HTERT RPE-1 (cell line): ENCODE measurements around the gene ATRIP.
"Not testable (repeated sequence)": the region's sequence is repeated elsewhere in the genome, so short reads cannot be mapped to it uniquely, and the experiment has no call there.

ENCODE experiments used
- in situ Hi-C: fragments of 300-500 bp; cut with MboI; formaldehyde crosslinking; loops from 4 replicates; pipeline ENCODE4 v1.14.3; 2020; ENCODE audit warnings: low sequenced_read_pairs

Gene ATRIP

DNA sequence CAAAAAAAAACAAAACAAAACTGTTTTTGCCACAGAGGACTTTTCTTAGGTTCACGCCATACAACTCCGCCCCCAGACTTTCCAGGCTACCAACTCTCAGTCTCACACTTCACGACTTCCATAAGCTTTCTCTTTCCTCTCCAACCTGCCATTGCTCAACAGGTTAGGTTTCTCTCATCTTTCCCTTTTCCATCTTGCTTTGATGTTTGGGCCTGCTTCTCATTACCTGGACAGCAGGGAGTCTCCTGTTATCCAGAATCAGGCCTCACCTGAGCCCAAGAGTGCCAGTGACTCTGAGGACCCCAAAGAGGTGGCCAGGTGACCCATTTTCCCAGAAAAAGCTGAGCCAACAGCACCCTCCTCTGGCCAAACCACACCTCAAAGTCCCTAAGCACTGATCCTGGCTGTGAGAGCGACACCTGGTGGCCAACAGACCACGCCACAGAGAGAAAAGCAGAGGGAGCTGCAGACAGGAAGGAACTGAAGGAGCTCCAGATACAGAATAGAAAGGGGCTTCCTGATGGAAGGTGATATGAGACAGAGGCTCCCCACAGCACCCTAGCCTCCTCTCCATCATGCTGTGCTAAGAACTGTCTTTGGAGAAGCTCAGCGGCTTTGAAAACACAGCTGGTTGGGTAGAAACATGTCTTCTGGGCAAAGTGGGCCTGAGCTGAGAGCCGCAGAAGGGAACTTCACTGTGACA is 10.6 kb upstream of the ATRIP start:
- in situ Hi-C loops: no loop called here

DNA sequence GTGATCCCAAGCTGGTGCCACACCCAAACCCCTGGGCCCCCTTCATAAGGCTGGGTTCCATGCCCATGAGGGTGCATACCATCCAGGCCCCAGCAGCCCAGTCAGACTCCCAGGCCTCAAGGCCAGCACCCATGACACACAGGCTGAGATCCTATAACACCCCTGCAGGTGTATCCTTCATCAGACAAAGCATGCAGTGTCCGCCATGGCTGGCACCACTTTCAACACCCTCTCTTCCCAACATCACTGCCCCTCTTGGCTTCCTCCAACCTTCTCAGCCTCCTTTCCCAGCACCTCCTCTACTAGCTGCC is 10.1 kb upstream of the ATRIP start:
- in situ Hi-C loops: no loop called here

GRCh38 chr3:48436855-48437254 is 9.7 kb upstream of the ATRIP start:
- in situ Hi-C loops: no loop called here

DNA sequence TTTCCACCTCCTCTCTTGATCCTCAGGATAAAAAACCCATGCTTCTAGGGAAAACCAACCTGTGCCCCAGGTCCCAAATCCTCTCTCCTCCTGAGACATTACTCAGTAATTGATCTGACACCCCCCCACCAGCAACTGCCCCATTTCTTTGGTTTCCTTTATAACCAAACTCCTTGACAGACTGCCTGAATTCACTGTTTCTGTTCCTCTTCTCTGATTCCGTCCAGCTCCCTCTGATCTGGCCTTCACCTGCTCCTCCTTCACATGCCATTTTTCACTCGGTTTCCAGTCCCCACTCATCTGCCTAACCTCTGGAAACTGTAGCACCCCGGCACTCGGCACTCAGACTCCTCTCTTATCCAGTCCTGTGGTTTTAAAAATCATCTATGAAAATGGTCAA is 8.7 kb upstream of the ATRIP start:
- in situ Hi-C loops: no loop called here

DNA sequence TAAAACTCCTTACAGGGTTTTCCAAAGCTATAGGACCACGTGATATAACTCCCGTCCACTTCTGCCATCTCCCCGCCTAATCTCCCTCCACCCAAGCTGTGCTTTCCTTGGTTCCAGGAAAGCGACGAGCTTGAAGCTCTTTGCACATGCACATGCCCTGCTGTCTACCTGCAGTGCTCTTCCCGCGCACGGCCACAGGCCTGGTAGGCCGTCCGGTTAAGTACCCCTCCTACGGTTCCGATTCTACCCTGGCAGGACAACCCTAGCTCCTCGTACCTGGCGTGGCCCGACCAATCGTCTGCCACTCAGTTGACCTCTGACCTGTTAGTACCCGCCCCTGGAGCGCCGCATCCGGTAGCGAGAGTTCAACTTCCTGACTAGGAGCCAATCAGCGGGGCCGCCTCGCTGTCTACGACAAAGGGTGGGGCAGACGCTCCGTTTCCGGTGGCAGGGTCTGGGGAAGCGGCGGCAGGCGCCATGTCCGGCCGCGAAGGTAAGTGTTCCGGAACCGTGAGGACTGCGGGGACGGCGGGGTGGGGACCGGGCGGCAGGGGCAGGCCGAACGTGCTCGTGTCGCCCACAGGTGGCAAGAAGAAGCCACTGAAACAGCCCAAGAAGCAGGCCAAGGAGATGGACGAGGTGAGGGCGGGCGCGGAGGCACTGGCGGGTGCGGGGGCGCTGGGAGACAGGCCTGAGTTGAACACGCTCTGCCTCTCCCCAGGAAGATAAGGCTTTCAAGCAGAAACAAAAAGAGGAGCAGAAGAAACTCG is 6.5 kb upstream of the ATRIP start, which contains the start of the genes CCDC51 and TMA7:
Gene CCDC51 (minus strand): TSS at position 300 of the 770 bp plus-strand sequence. CDS start 4,991 bp downstream, outside the sequence.
Gene TMA7 (plus strand): TSS at position 438 of the 770 bp plus-strand sequence. CDS start 40 bp downstream, at position 478.
- in situ Hi-C loops: no loop called here

DNA sequence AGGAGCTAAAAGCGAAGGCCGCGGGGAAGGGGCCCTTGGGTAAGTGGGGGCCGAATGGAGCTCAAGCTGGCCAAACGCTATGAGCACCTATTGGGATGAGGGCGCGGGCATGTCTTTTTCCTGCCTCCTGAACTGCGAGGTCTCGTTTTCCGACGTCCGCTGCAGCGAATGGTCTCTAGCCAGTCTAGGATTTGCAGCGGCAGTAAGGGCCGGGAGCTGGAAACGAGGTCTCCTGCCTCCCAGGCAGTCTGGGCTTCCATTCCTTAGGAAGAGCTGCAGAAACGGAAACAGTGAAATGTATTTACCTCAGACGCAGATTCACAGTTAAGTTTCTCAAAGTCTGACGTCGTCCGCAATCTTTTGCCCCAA is 6.0 kb upstream of the ATRIP start:
- in situ Hi-C loops: no loop called here

GRCh38 chr3:48441940-48442339 is 4.6 kb upstream of the ATRIP start:
- in situ Hi-C loops: no loop called here

GRCh38 chr3:48445277-48445882 is 1.2 kb upstream of the ATRIP start:
- in situ Hi-C loops: no loop called here

- in situ Hi-C loops: no loop called here
These were observed 503 bp upstream of the ATRIP start for GRCh38 chr3:48446043-48446424.

- in situ Hi-C loops: no loop called here
These were observed 4.7 kb downstream of the ATRIP start for GRCh38 chr3:48451270-48451669.

GRCh38 chr3:48456456-48456855 is 9.9 kb downstream of the ATRIP start:
- in situ Hi-C loops: no loop called here

DNA sequence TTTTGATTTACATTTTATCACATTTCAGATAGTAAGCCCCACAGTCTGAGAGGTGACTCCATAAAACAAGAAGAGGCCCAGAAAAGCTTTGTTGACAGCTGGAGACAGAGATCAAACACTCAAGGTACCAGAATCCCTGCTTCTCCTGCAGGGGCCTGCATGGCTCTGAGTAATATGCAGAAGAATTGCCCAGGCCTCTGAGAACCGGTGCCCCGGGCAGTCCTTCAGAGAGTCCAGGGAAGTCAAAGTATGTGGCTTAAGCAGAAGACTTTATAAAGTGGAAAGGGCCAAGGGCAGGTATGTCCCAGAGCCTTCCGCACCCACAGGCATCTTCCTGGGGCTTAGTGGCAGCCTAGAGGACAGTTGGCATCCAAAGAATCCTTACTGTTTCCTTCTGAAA is 12.8 kb downstream of the ATRIP start:
- in situ Hi-C loops: no loop called here

DNA sequence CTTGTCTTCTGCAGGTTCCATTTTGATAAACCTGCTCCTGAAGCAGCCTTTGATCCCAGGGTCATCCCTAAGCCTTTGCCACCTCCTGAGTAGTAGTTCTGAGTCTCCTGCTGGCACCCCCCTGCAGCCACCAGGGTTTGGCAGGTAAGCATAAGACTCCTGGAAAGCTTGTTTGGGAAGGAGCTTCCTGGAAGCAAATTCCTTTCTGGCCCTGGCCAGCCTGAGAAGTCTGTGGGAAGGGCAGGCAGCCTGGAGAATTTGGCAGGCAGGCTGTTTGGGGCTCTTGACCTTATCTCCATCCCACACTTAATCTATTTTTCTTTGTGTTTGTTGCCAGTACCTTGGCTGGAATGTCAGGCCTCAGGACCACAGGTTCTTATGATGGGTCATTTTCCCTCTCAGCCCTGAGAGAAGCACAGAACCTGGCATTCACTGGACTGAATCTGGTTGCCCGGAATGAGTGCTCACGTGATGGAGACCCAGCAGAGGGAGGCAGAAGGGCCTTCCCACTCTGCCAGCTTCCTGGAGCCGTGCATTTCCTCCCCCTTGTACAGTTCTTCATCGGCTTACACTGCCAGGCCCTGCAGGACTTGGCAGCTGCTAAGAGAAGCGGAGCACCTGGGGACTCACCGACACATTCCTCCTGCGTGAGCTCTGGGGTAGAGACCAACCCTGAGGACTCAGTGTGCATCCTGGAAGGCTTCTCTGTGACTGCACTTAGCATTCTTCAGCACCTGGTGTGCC is 13.4 kb downstream of the ATRIP start:
- in situ Hi-C loops: no loop called here

DNA sequence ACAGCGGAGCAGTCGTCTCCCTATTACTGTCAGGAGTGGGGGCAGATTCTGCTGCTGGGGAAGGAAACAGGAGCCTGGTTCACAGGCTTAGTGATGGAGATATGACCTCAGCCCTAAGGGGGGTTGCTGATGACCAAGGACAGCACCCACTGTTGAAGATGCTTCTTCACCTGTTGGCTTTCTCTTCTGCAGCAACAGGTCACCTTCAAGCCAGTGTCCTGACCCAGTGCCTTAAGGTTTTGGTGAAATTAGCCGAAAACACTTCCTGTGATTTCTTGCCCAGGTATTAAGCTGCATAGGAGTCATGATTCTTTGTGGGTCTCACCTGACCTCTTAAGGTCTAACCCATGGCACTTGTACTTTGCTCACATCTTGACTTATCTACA is 14.0 kb downstream of the ATRIP start:
- in situ Hi-C loops: no loop called here

GRCh38 chr3:48461767-48462166 is 15.2 kb downstream of the ATRIP start:
- in situ Hi-C loops: not testable (repeated sequence)

DNA sequence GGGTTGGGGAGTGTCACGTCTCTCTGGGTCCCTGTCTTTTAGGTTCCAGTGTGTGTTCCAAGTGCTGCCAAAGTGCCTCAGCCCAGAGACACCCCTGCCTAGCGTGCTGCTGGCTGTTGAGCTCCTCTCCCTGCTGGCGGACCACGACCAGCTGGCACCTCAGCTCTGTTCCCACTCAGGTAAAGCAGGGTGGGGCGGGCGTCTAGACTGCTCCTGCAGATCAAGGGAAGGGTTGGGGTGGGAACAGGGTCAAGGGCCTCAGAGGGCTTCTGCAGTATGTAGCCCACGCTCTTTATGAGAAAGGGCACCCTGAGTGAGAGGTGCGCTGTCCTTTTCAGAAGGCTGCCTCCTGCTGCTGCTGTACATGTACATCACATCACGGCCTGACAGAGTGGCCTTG is 17.2 kb downstream of the ATRIP start:
- in situ Hi-C loops: no loop called here

DNA sequence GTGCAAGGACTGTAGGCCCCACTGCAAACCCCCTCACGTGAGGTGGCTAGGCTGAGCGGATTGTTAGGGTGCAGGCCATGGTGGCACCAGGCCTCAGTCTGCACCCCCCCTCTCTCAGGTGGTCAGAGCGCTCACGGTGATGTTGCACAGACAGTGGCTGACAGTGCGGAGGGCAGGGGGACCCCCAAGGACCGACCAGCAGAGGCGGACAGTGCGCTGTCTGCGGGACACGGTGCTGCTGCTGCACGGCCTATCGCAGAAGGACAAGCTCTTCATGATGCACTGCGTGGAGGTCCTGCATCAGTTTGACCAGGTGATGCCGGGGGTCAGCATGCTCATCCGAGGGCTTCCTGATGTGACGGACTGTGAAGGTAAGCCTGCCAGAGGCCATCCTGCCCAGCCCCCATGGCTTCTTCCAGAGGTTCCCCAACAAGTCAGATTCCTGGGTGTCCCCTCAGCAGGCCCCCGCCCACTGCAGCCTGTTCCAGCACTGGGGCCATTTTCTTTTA is 18.2 kb downstream of the ATRIP start:
- in situ Hi-C loops: no loop called here

DNA sequence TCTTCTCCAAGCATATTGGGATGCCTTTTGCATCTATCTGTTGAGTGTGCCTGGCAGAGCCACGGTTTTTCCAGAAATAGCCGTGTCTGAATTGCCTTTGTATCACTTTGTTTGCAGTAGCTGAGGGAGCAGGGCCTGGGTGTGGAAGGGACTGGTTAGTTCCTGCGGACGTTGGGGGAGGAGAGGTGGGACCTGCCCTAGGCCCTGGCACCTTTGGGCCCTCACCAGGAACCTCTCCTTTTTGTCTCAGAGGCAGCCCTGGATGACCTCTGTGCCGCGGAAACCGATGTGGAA is 18.6 kb downstream of the ATRIP start:
- in situ Hi-C loops: no loop called here

DNA sequence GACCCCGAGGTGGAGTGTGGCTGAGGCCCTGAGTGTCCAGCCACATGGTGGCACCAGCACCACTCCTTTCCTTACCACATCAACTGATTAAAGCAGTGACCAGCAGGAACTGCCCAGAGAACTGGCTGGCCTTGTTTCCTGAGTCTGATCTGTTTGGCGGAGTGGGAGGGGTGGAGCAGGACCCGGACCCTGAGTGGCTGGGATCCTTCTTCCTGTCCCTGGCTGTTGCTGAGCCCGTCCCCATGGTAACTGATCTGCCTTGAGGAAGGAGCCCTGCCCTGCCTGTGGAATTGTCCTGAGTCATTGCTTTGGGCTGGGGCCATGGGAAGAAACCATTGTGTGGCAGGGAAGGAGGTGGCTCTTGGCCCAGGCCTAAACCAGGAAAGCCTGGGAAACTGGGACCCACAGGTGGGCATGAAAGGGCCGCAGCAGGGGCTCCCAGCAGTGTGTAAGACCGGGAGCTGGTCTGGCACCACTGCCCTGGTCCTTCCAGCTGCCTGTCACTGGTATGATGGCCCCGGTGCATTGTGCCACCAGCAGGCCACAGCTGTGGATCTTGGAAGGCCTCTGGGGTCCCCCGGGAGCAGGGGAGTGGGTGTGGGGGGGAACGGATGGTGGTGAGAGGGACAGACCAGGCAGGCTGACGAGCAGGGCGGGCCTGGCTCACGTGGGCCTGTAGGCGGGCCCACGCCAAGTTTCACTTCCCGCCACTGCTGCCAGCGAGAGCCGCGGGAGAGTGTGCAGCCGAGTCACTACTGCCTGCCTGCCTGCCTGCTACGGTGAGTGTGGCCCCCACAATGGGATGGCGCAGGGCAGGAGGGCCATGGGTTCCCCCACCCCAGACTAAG is 19.2 kb downstream of the ATRIP start:
- in situ Hi-C loops: no loop called here

- in situ Hi-C loops: no loop called here
These were observed 20.0 kb downstream of the ATRIP start for GRCh38 chr3:48466386-48467109.
